ENCODE data around the gene RIMS1.
A peak's percentile ranks its signal among the peaks of the same experiment; 100 is the strongest.

RIMS1 gene

GRCh38 chr6:72037006-72037405 lies 150.7 kb downstream of the RIMS1 start:
- Histone ChIP-seq H3K79me2 (ENCODE audit: low read length) (no peaks in the 10 kb centered on the region), H3K4me1 (ENCODE audit: low read length) (no peaks in the 10 kb centered on the region), H3K27ac (ENCODE audit: low read length) (no peak overlapping the region), H3K9me3 (ENCODE audit: insufficient read depth, low read length) (no peaks in the 10 kb centered on the region), H3K36me3 (replicated peaks; ENCODE audit: low read depth, low read length) (no peaks in the 10 kb centered on the region), H3K4me3 (ENCODE audit: low read length) (no peak overlapping the region), H2AFZ (ENCODE audit: low read depth, low read length) (no peak overlapping the region), H4K20me1 (ENCODE audit: insufficient read depth, low read length) (no peaks in the 10 kb centered on the region), H3K4me2 (ENCODE audit: low read length) (no peak overlapping the region), H3K27me3 (ENCODE audit: low read depth, low read length) (no peaks in the 10 kb centered on the region), H3K9ac (ENCODE audit: low read length) (no peak overlapping the region)
- no peak for TF ChIP-seq CTCF (IDR thresholded peaks at IDR 0.05; ENCODE audit: low read depth, low read length)
- TF ChIP-seq EZH2phosphoT487 (IDR thresholded peaks at IDR 0.05; ENCODE audit: low read depth) = no peak

GRCh38 chr6:72040111-72040510 lies 153.8 kb downstream of the RIMS1 start:
- Histone ChIP-seq H3K9me3 (ENCODE audit: insufficient read depth, low read length) (no peaks in the 10 kb centered on the region), H3K4me1 (ENCODE audit: low read length) (no peaks in the 10 kb centered on the region), H3K9ac (ENCODE audit: low read length) (no peak overlapping the region), H3K36me3 (replicated peaks; ENCODE audit: low read depth, low read length) (no peaks in the 10 kb centered on the region), H2AFZ (ENCODE audit: low read depth, low read length) (no peak overlapping the region), H4K20me1 (ENCODE audit: insufficient read depth, low read length) (no peaks in the 10 kb centered on the region), H3K4me2 (ENCODE audit: low read length) (no peak overlapping the region), H3K27ac (ENCODE audit: low read length) (no peak overlapping the region), H3K4me3 (ENCODE audit: low read length) (no peak overlapping the region), H3K27me3 (ENCODE audit: low read depth, low read length) (no peaks in the 10 kb centered on the region), H3K79me2 (ENCODE audit: low read length) (no peaks in the 10 kb centered on the region)
- TF ChIP-seq CTCF (IDR thresholded peaks at IDR 0.05; ENCODE audit: low read depth, low read length) (no peak), EZH2phosphoT487 (IDR thresholded peaks at IDR 0.05; ENCODE audit: low read depth) (no peak)

GRCh38 chr6:72042088-72042487 lies 155.7 kb downstream of the RIMS1 start:
- H3K27ac ChIP-seq (ENCODE audit: low read length) = no peak overlapping the region
- no peak overlapping the region for H3K4me3 ChIP-seq (ENCODE audit: low read length)
- H3K79me2 ChIP-seq (ENCODE audit: low read length) = no peaks in the 10 kb centered on the region
- H3K4me2 ChIP-seq (ENCODE audit: low read length) = no peak overlapping the region
- no peaks in the 10 kb centered on the region for H4K20me1 ChIP-seq (ENCODE audit: insufficient read depth, low read length)
- H3K27me3 ChIP-seq (ENCODE audit: low read depth, low read length) = no peaks in the 10 kb centered on the region
- H3K9me3 ChIP-seq (ENCODE audit: insufficient read depth, low read length) = no peaks in the 10 kb centered on the region
- H2AFZ ChIP-seq (ENCODE audit: low read depth, low read length) = no peak overlapping the region
- no peaks in the 10 kb centered on the region for H3K4me1 ChIP-seq (ENCODE audit: low read length)
- no peaks in the 10 kb centered on the region for H3K36me3 ChIP-seq (replicated peaks; ENCODE audit: low read depth, low read length)
- TF ChIP-seq CTCF (IDR thresholded peaks at IDR 0.05; ENCODE audit: low read depth, low read length) = peak; percentile 25; the same call in 1 of the 2 replicates
- no peak for TF ChIP-seq EZH2phosphoT487 (IDR thresholded peaks at IDR 0.05; ENCODE audit: low read depth)
- H3K9ac ChIP-seq (ENCODE audit: low read length) = no peak overlapping the region

GRCh38 chr6:72048080-72048479 lies 161.7 kb downstream of the RIMS1 start:
- no peak overlapping the region for H3K9ac ChIP-seq (ENCODE audit: low read length)
- no peak overlapping the region for H2AFZ ChIP-seq (ENCODE audit: low read depth, low read length)
- no peak overlapping the region for H3K4me3 ChIP-seq (ENCODE audit: low read length)
- no peaks in the 10 kb centered on the region for H3K36me3 ChIP-seq (replicated peaks; ENCODE audit: low read depth, low read length)
- H3K27ac ChIP-seq (ENCODE audit: low read length) = no peak overlapping the region
- no peaks in the 10 kb centered on the region for H3K9me3 ChIP-seq (ENCODE audit: insufficient read depth, low read length)
- no peaks in the 10 kb centered on the region for H4K20me1 ChIP-seq (ENCODE audit: insufficient read depth, low read length)
- peaks cover 2% of the 10 kb centered on the region; the same call in 1 of the 2 replicates for H3K4me1 ChIP-seq (ENCODE audit: low read length)
- H3K27me3 ChIP-seq (ENCODE audit: low read depth, low read length) = no peaks in the 10 kb centered on the region
- no peak for TF ChIP-seq EZH2phosphoT487 (IDR thresholded peaks at IDR 0.05; ENCODE audit: low read depth)
- no peak for TF ChIP-seq CTCF (IDR thresholded peaks at IDR 0.05; ENCODE audit: low read depth, low read length)
- no peaks in the 10 kb centered on the region for H3K79me2 ChIP-seq (ENCODE audit: low read length)
- H3K4me2 ChIP-seq (ENCODE audit: low read length) = no peak overlapping the region

Measured in OCI-LY3 (cell line).